GM20000 (cell line): Measurements from ENCODE around the gene ZNF672.
A peak's percentile ranks its signal among the peaks of the same experiment; 100 is the strongest.
"Not testable (repeated sequence)": the region's sequence is repeated elsewhere in the genome, so short reads cannot be mapped to it uniquely, and the experiment has no call there.

Source experiments
- DNase-seq: peaks from one replicate; pipeline ENCODE4 v3.0.0; 2012; ENCODE audit warnings: low spot score
- CTCF ChIP-seq: IDR thresholded peaks from 2 replicates; pipeline ENCODE4 v1.5.1; 2012; ENCODE audit warnings: mild to moderate bottlenecking, control low read depth; ENCODE audit errors: extremely low read depth, missing control alignments

The ZNF672 gene

GRCh38 chr1:248825909-248826760 is 11.9 kb upstream of the ZNF672 start, which contains the start of gene SH3BP5L:
TSS of gene SH3BP5L (minus strand) at chr1:248825915. CDS start at chr1:248824935, 980 bp downstream.
- peak; percentile 66 for TF ChIP-seq CTCF

GRCh38 chr1:248828845-248829244 is 9.2 kb upstream of the ZNF672 start:
- no peak for DNase-seq
- no peak for TF ChIP-seq CTCF

More at GRCh38 chr1:248825909-248826760, 11.9 kb upstream of the ZNF672 start, which contains the start of gene SH3BP5L:
- peak; percentile 96 for DNase-seq

GRCh38 chr1:248830718-248831017 is 7.4 kb upstream of the ZNF672 start:
- DNase-seq, result not testable (repeated sequence)

GRCh38 chr1:248831842-248832241 is 6.2 kb upstream of the ZNF672 start:
- TF ChIP-seq CTCF, result no peak
- no peak for DNase-seq

- no peak for TF ChIP-seq CTCF
- DNase-seq, result no peak
Observed at GRCh38 chr1:248834343-248834940, 3.6 kb upstream of the ZNF672 start.

- TF ChIP-seq CTCF, result no peak
- no peak for DNase-seq
Observed at GRCh38 chr1:248837045-248837780, 811 bp upstream of the ZNF672 start.

GRCh38 chr1:248838357-248839167 is 538 bp downstream of the ZNF672 start:
- DNase-seq, result peak; percentile 89
- no peak for TF ChIP-seq CTCF
